HG03060 (cell line): ENCODE measurements around the gene ZBTB16.

Experiments used
- ATAC-seq: cut with Tn5 transposase; IDR thresholded peaks from one replicate; pipeline ENCODE4 v1.9.1; 2021; ENCODE audit warnings: low read depth, moderate number of reproducible peaks; ENCODE audit not compliant: unreplicated experiment

The ZBTB16 gene

GRCh38 chr11:114228435-114229411 is 169.2 kb downstream of the ZBTB16 start:
- no peak for ATAC-seq

GRCh38 chr11:114230031-114230704 is 170.7 kb downstream of the ZBTB16 start:
- no peak for ATAC-seq

- no peak for ATAC-seq
Observed at GRCh38 chr11:114232400-114233059, 173.0 kb downstream of the ZBTB16 start.

- ATAC-seq, result no peak
Observed at GRCh38 chr11:114233755-114234154, 174.2 kb downstream of the ZBTB16 start.

- no peak for ATAC-seq
Observed at GRCh38 chr11:114236829-114237228, 177.3 kb downstream of the ZBTB16 start.

DNA sequence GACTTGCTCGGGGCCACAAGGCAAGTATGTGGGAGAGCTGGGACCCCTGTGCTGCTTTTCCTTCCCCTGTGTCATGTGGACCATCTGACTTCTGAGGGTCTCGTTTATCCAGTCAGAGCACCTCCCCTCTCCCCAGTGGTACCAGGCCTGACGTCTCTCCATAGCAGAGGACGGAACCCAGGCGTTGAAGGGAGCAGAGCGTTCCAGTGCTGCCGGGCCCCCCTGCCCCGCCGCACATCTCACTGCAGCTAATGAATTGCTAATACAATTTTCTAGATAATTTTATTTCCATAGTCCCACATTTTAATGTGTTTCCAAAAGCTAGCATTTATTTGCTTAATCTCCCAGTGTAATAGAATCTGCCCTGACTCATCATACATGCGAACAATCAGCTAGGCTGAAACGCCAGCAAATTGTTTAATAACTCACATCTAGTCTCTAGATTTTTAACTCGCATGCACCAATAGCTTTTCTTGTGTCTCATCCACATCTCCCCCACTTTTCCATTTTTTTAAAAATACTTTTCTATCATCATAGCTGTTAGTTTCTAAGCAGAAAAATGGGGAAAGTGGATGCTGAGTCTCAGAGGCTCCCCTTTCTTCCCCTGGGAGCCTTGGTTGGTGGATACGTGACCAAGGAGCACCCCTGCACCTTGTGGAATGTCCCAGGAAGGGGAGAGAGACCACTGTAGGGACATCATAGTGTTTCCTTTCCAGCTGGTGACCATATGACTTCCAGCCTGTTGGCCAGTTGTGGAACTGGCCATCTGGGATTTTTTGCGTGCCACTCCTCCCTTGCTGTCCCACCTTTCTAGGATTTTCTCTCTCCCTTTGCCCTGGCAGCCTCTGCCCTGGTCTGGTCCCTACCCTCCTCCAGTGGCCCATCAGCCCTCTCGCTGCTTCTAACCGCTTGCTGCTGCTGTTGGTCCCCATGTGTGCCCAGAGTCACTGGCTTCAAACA is 178.1 kb downstream of the ZBTB16 start:
- no peak for ATAC-seq

GRCh38 chr11:114239753-114240161 is 180.2 kb downstream of the ZBTB16 start:
- no peak for ATAC-seq

DNA sequence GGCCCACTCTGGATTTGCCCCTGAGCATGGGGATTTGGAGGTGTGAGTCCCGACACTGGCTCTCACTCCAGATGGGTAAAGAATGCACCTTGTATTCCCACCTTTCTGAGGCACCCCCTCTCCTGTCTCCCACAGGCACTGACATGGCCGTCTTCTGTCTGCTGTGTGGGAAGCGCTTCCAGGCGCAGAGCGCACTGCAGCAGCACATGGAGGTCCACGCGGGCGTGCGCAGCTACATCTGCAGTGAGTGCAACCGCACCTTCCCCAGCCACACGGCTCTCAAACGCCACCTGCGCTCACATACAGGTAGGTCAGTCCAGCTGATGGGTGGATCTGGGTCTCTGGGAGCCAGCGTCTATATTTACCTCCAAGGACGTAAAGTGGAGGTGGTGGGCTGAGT is 182.5 kb downstream of the ZBTB16 start:
- ATAC-seq, result no peak

- no peak for ATAC-seq
Observed at GRCh38 chr11:114243461-114244372, 184.2 kb downstream of the ZBTB16 start.

GRCh38 chr11:114244726-114245394 is 185.3 kb downstream of the ZBTB16 start:
- no peak for ATAC-seq

DNA sequence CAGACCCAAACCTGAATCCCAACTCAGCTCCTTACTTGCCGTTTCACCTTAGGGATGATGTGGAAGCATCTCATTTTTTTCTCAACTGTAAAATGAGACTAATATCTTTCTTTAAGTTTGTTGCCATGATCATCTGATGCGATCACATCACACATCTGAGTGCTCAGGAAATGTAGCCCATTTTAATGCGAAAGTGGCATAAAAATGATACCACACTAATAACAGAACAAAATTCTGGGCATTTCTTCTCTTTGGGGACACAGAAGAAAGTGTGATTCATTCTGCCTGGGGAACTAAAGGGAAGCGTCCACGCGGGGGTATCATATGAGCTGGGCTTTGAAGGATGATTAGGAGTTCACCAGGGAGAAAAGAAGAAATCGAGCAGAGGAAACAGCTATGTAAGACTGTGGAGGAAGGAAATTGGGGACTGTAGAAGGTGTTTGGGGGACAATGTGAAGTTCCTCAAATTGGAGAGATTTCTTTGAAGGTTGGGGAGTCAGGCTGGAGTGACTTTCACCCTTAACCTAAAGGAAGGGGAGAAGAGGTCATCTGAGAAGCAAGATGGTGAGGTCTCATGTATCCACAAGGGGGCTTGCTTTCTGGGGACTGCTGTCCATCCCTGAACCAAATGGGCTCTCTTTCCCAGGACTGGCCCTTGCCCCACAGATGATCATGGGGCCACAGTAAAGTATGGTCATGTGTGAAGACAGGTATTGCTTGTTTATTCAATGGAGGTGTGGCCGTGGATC is 187.0 kb downstream of the ZBTB16 start:
- no peak for ATAC-seq

- ATAC-seq, result no peak
Observed at GRCh38 chr11:114247070-114247789, 187.7 kb downstream of the ZBTB16 start.

- no peak for ATAC-seq
Observed at GRCh38 chr11:114250180-114250579, 190.7 kb downstream of the ZBTB16 start.

- no peak for ATAC-seq
Observed at GRCh38 chr11:114250993-114251814, 191.7 kb downstream of the ZBTB16 start.

DNA sequence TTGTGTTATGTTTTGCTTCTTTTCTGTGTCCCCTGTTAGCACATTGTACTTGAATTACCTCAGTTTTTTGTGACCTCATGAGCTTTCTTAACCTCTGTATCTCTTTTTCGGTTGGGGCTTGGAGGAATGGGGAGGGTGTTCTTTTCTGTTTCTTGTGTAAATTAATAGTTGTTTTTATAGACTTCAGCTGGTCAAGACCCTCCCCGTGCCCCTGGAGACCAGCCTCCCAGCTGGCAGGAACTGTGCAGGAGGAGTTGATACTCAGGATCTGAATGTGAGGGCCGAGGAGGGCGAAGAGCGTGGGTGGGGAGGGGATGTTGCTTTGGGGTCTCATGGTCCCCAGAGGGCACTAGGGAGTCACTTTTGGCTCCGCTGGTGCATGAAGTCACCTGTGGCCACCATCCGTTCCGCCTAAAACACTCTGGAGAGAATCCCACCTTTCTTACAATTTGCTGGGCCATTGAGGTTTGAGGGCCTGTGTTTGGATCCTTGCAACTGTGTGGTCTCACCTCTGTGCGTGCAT is 192.4 kb downstream of the ZBTB16 start:
- ATAC-seq, result no peak

GRCh38 chr11:114252767-114253166 is 193.3 kb downstream of the ZBTB16 start:
- no peak for ATAC-seq
